BLaER1 treated with 17β-estradiol and CSF1 and Interleukin-3, amounts not matched to agents 10 nM and 100 nM (cell line): ENCODE data around the gene GMCL1.
"Not testable (repeated sequence)": the region's sequence is repeated elsewhere in the genome, so short reads cannot be mapped to it uniquely, and the experiment has no call there.

Experiments
- H3K27ac ChIP-seq, 11 experiments: shearing (Covaris generic); formaldehyde crosslinking; 2 replicates each; pipeline ENCODE4 v1.8.1; 2022
- H3K27me3 ChIP-seq, 11 experiments: shearing (Covaris generic); formaldehyde crosslinking; 2 replicates each; pipeline ENCODE4 v1.8.1; 2022
- H3K36me3 ChIP-seq, 11 experiments: shearing (Covaris generic); formaldehyde crosslinking; 2 replicates each; pipeline ENCODE4 v1.8.1; 2022
- H3K4me1 ChIP-seq, 10 experiments: shearing (Covaris generic); formaldehyde crosslinking; 2 replicates each; pipeline ENCODE4 v1.8.1; 2022
- H3K4me2 ChIP-seq, 11 experiments: shearing (Covaris generic); formaldehyde crosslinking; 2 replicates each; pipeline ENCODE4 v1.8.1; 2022
- H3K4me3 ChIP-seq, 10 experiments: shearing (Covaris generic); formaldehyde crosslinking; 2 replicates each; pipeline ENCODE4 v1.8.1; 2022
- H3K9ac ChIP-seq, 11 experiments: shearing (Covaris generic); formaldehyde crosslinking; 2 replicates each; pipeline ENCODE4 v1.8.1; 2022
- H3K9me3 ChIP-seq, 11 experiments: shearing (Covaris generic); formaldehyde crosslinking; replicated peaks in 1 of 11; 2 replicates each; pipeline ENCODE4 v1.8.1; 2022
- H4K20me1 ChIP-seq, 11 experiments: shearing (Covaris generic); formaldehyde crosslinking; 2 replicates each; pipeline ENCODE4 v1.8.1; 2022
- Cebpa-rat ChIP-seq, 11 experiments: shearing (Covaris generic); IDR thresholded peaks; 2 replicates each; pipeline ENCODE4 v1.8.1; 2022

The GMCL1 gene

DNA sequence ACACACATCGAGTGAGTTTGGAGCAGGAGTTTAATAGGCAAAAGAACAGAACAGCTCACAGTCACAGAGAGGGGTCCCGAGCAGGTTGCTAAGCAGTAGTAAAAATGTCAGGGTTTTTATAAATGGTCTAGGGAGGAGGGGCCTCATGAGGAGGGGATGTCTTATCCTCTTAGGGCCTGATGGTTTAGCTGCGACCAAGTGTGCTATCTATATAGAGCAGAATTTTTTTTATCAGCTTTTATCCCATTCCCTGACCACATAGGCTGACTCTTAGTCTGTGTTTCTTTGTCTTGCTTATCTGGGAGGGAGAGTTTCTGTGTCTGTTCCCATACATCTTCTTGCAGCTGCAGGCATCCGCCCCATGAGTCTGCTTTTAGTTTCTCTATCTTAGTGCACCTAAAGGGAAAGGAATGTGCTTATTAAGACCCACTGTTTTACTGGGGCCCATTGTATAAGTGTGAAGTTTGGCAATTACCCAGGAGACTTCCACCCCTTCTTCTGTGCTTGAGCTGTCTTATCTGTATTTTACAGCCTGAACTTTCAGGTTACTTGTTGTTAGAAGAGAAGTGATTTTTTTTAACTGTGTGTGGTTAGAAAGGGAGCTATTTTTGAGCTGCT lies 30.4 kb upstream of the GMCL1 start:
- Histone ChIP-seq H4K20me1 (peaks cover 0 to 48% (median 0%) of the 10 kb centered on the region in 11 experiments; a peak in 4 of 22 replicates), H3K4me1 (peaks cover 28 to 57% (median 32%) of the 10 kb centered on the region in 10 experiments), H3K9me3 (peaks cover 0 to 8% (median 0%) of the 10 kb centered on the region in 11 experiments; a peak in 5 of 22 replicates), H3K36me3 (peaks cover 0 to 97% (median 0%) of the 10 kb centered on the region in 11 experiments; a peak in 7 of 22 replicates), H3K9ac (peak overlapping the region in 6 of 11 experiments; percentile 2 to 44 (median 20); a peak in 9 of 22 replicates), H3K27ac (no peak overlapping the region), H3K4me2 (peak overlapping the region; percentile 40 to 77 (median 65); a peak in 21 of 22 replicates), H3K27me3 (no peaks in the 10 kb centered on the region), H3K4me3 (no peak overlapping the region)
- TF ChIP-seq Cebpa-rat (IDR thresholded peaks at IDR 0.05): no peak

- Histone ChIP-seq H3K27ac (no peak overlapping the region), H4K20me1 (peaks cover 0 to 29% (median 0%) of the 10 kb centered on the region in 11 experiments; a peak in 4 of 22 replicates), H3K4me1 (peaks cover 35 to 55% (median 40%) of the 10 kb centered on the region in 10 experiments), H3K36me3 (peaks cover 5 to 97% (median 13%) of the 10 kb centered on the region in 11 experiments; a peak in 13 of 22 replicates), H3K4me2 (no peak overlapping the region; a peak in 1 of 22 replicates), H3K27me3 (no peaks in the 10 kb centered on the region), H3K4me3 (no peak overlapping the region), H3K9ac (no peak overlapping the region), H3K9me3 (peaks cover 0 to 8% (median 0%) of the 10 kb centered on the region in 11 experiments; a peak in 5 of 22 replicates)
- TF ChIP-seq Cebpa-rat (IDR thresholded peaks at IDR 0.05): no peak
Observed at GRCh38 chr2:69801745-69802290, 27.6 kb upstream of the GMCL1 start.

DNA sequence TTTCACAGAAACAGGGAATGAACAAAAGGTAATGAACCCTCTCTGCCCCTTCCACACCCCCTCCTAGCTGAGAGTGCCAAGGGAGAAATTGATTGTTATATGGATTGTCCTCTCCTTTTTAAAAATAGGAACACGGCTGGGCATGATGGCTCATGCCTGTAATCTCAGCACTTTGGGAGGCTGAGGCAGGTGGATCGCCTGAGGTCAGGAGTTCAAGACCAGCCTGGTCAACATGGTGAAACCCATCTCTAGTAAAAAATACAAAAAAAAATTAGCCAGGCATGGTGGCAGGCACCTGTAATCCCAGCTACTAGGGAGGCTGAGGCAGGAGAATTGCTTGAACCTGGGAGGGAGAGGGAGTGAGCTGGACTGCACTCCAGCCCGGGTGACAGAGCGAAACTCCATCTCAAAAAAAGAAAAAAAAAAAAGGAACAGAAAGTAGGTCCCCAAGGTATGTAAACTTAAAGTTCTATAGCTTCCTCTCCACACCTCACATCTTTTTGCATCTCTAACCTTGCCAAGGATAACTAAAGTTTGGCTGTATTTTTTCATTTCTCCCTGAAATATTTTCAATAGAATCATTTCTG lies 26.6 kb upstream of the GMCL1 start:
- not testable (repeated sequence) for H3K27ac ChIP-seq, H3K9ac ChIP-seq, H3K9me3 ChIP-seq, H3K27me3 ChIP-seq, H3K4me3 ChIP-seq
- Histone ChIP-seq H3K36me3 (peaks cover 6 to 97% (median 19%) of the 10 kb centered on the region in 11 experiments; a peak in 14 of 22 replicates), H4K20me1 (peaks cover 0 to 18% (median 0%) of the 10 kb centered on the region in 11 experiments; a peak in 4 of 22 replicates), H3K4me2 (peak overlapping the region in 5 of 11 experiments; percentile 2 to 57 (median 44); a peak in 6 of 22 replicates), H3K4me1 (peaks cover 33 to 45% (median 39%) of the 10 kb centered on the region in 10 experiments)

DNA sequence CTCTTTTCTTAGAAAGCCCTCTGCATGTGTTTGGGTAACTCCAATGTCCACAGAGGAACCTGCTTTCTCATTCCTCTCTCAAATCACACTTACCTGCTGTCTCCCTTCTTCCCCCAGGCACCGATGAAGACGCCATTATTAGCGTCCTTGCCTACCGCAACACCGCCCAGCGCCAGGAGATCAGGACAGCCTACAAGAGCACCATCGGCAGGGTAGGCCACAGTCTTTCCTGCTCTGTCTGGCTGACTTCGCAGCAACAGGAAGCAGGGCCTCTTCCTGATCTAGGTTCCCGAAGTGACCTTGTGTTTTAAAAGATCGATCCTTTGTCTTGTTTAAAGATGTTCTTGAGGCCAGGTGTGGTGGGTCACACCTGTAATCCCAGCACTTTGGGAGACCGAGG lies 25.0 kb upstream of the GMCL1 start:
- H3K27me3 ChIP-seq: no peaks in the 10 kb centered on the region
- peak overlapping the region; percentile 33 to 70 (median 57) for H3K4me2 ChIP-seq
- TF ChIP-seq Cebpa-rat (IDR thresholded peaks at IDR 0.05): no peak
- peaks cover 6 to 97% (median 25%) of the 10 kb centered on the region in 11 experiments; a peak in 15 of 22 replicates for H3K36me3 ChIP-seq
- peaks cover 18 to 33% (median 24%) of the 10 kb centered on the region in 10 experiments for H3K4me1 ChIP-seq
- H3K9me3 ChIP-seq: peaks cover 0 to 8% (median 0%) of the 10 kb centered on the region in 11 experiments; a peak in 5 of 22 replicates
- H3K9ac ChIP-seq: peak overlapping the region in 1 of 11 experiments; percentile 23; a peak in 1 of 22 replicates
- H4K20me1 ChIP-seq: peaks cover 0 to 8% (median 0%) of the 10 kb centered on the region in 11 experiments; a peak in 2 of 22 replicates
- no peak overlapping the region for H3K4me3 ChIP-seq
- peak overlapping the region in 7 of 11 experiments; percentile 0 to 60 (median 29); a peak in 11 of 22 replicates for H3K27ac ChIP-seq

GRCh38 chr2:69805887-69806286 lies 23.6 kb upstream of the GMCL1 start:
- Histone ChIP-seq H3K4me1 (peaks cover 15 to 33% (median 20%) of the 10 kb centered on the region in 10 experiments), H3K4me3 (no peak overlapping the region), H3K27me3 (no peaks in the 10 kb centered on the region), H3K9me3 (peaks cover 0 to 2% (median 0%) of the 10 kb centered on the region in 11 experiments; a peak in 3 of 22 replicates), H3K36me3 (peaks cover 6 to 97% (median 27%) of the 10 kb centered on the region in 11 experiments; a peak in 15 of 22 replicates), H4K20me1 (peaks cover 0 to 8% (median 0%) of the 10 kb centered on the region in 11 experiments; a peak in 1 of 22 replicates), H3K4me2 (no peak overlapping the region), H3K27ac (no peak overlapping the region), H3K9ac (no peak overlapping the region)
- no peak for TF ChIP-seq Cebpa-rat (IDR thresholded peaks at IDR 0.05)

- H3K36me3 ChIP-seq: peaks cover 6 to 97% (median 27%) of the 10 kb centered on the region in 11 experiments; a peak in 16 of 22 replicates
- H3K27me3 ChIP-seq: no peaks in the 10 kb centered on the region
- H3K9ac ChIP-seq: no peak overlapping the region
- H3K9me3 ChIP-seq: no peaks in the 10 kb centered on the region
- H3K4me2 ChIP-seq: no peak overlapping the region
- peaks cover 11 to 18% (median 17%) of the 10 kb centered on the region in 10 experiments for H3K4me1 ChIP-seq
- H3K27ac ChIP-seq: no peak overlapping the region
- H4K20me1 ChIP-seq: no peaks in the 10 kb centered on the region
- no peak for TF ChIP-seq Cebpa-rat (IDR thresholded peaks at IDR 0.05)
- H3K4me3 ChIP-seq: no peak overlapping the region
Observed at GRCh38 chr2:69807821-69808540, 21.5 kb upstream of the GMCL1 start.

- H3K27ac ChIP-seq: no peak overlapping the region
- no peaks in the 10 kb centered on the region for H3K27me3 ChIP-seq
- no peaks in the 10 kb centered on the region for H4K20me1 ChIP-seq
- no peak overlapping the region for H3K4me3 ChIP-seq
- H3K36me3 ChIP-seq: peaks cover 6 to 100% (median 25%) of the 10 kb centered on the region in 11 experiments; a peak in 16 of 22 replicates
- peaks cover 0 to 4% (median 3%) of the 10 kb centered on the region in 10 experiments; a peak in 11 of 20 replicates for H3K4me1 ChIP-seq
- no peaks in the 10 kb centered on the region for H3K9me3 ChIP-seq
- no peak overlapping the region for H3K9ac ChIP-seq
- H3K4me2 ChIP-seq: no peak overlapping the region
- TF ChIP-seq Cebpa-rat (IDR thresholded peaks at IDR 0.05): no peak
Observed at GRCh38 chr2:69810550-69810949, 18.9 kb upstream of the GMCL1 start.

- Histone ChIP-seq H4K20me1 (no peaks in the 10 kb centered on the region), H3K27ac (no peak overlapping the region), H3K27me3 (no peaks in the 10 kb centered on the region), H3K9ac (no peak overlapping the region), H3K9me3 (no peaks in the 10 kb centered on the region), H3K4me3 (no peak overlapping the region), H3K4me1 (peaks cover 0 to 9% (median 8%) of the 10 kb centered on the region in 10 experiments; a peak in 12 of 20 replicates), H3K4me2 (no peak overlapping the region), H3K36me3 (peaks cover 4 to 100% (median 25%) of the 10 kb centered on the region in 11 experiments; a peak in 16 of 22 replicates)
- TF ChIP-seq Cebpa-rat (IDR thresholded peaks at IDR 0.05): no peak
Observed at GRCh38 chr2:69811018-69811417, 18.4 kb upstream of the GMCL1 start.
